Measurements from ENCODE around the gene PHF20.
A peak's percentile ranks its signal among the peaks of the same experiment; 100 is the strongest.
"Not testable (repeated sequence)": the region's sequence is repeated elsewhere in the genome, so short reads cannot be mapped to it uniquely, and the experiment has no call there.

The PHF20 gene

DNA sequence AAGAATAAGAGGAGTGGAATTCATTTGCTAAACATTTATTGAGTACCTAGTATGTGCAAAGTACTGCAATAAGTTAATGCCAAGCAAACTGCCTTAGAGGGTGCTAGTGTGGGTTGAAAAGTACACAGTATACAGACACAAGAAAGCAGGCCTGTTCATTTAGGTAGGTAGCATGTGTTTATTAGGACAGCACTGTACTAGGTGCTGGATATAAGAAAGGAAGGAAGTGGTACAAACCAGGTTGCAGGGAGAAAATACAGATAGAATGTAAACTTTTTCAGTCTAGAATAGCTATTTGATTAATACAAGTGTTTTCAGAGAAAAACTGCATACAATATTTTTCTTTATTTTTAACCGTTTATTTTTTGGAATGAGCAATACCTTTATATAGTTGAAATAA lies 68.1 kb downstream of the PHF20 start:
- DNase-seq (ENCODE audit: low read depth) = no peak

GRCh38 chr20:35840421-35840820 lies 68.6 kb downstream of the PHF20 start:
- no peak for DNase-seq (ENCODE audit: low read depth)

DNA sequence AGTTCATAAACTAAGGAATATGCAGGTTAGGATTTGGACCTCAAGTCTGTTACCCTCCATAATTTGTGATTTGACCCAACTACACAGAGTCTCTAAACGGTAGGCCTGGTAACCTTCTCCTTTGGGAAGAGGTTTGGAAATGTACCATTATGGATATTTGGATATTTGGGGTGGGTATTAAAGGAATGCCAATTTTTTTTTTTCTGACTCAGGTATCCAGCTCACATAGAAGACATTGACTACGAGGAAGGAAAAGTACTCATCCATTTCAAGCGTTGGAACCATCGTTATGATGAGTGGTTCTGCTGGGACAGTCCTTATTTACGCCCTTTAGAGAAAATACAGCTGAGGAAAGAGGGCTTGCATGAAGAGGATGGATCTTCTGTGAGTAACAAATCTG lies 70.5 kb downstream of the PHF20 start:
- DNase-seq (ENCODE audit: low read depth) = no peak

DNA sequence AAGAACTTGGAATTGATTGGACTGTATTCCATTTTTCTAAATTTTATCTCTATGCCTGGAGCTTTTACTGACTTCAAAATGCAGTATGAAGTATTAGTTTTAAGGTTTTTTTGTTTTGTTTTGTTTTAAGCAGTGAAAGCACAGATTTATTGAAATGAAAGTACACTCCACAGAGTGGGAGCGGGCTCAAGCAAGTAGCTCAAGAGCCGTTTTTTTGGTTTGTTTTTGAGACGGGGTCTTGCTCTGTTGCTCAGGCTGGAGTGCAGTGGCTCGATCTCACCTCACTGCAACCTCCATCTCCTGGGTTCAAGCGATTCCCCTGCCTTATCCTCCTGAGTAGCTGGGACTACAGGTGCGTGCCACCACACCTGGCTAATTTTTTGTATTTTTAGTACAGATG lies 72.1 kb downstream of the PHF20 start:
- not testable (repeated sequence) for DNase-seq (ENCODE audit: low read depth)

DNA sequence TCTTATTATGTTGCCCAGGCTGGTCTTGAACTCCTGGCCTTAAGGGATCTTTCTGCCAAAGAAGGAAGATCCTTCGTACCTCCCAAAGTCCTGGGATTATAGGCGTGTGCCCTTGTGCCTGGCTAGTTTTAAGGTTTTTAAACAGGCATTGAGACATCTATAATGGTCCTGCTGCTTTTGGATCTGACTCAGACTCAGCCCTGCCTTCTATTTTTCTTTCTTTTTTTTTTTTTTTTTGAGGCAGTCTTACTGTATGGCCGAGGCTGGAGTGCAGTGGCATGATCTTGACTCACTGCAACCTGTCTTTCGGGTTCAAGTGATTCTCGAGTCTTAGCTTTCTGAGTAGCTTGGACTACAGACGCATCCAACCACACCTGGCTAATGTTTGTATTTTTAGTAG lies 73.7 kb downstream of the PHF20 start:
- no peak for DNase-seq (ENCODE audit: low read depth)

DNA sequence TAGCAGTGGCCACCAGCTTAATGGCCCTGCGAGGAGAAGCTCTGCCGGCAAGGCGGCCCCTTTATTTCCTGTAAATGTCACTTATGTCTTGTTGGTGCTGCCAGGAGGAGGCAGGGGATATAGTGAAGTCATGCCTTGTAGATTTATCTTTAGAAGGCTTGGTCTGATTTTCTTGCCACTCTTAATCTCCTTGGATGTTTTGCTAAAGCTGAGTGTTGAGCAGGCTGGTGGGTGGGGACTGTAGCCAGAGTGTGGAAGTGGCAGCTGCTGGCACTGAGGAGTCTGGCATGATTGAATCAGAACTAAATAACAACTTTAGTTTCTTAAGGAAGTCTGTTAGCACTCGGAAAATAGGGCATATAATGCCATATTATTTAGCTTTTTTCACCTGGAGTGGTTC lies 77.9 kb downstream of the PHF20 start:
- no peak for DNase-seq (ENCODE audit: low read depth)

DNA sequence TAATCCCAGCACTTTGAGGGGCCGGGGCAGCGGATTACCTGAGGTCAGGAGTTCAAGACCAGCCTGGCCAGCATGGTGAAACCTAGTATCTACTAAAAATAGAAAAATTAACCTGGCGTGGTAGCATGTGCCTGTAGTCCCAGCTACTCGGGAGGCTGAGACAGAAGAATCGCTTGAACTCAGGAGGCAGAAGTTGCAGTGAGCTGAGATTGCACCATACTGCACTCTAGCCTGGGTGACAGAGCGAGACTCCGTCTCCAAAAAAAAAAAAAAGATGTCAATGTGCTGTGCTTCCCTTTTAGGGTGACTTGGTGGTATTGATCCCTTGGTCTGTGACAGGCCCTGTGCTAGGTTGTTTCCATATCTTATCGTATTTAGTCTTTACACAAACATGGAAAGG lies 79.8 kb downstream of the PHF20 start:
- DNase-seq (ENCODE audit: low read depth) = not testable (repeated sequence)

GRCh38 chr20:35854713-35855348 lies 83.0 kb downstream of the PHF20 start:
- no peak for DNase-seq (ENCODE audit: low read depth)

DNA sequence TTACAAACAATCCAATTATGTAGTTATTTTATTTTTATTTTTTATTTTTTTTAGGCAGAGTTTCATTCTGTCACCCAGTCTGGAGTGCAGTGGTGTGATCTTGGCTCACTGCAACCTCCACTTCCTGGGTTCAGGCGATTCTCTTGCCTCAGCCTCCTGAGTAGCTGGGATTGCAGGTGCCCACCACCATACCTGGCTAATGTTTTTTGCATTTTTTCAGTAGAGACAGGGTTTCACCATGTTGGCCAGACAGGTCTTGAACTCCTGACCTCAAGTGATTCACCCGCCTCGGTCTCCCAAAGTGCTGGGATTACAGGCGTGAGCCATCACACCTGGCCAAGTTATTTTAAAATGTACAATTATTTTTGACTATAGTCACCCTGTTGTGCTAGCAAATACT lies 83.8 kb downstream of the PHF20 start:
- not testable (repeated sequence) for DNase-seq (ENCODE audit: low read depth)

GRCh38 chr20:35856866-35857265 lies 85.1 kb downstream of the PHF20 start:
- DNase-seq (ENCODE audit: low read depth) = no peak

- DNase-seq (ENCODE audit: low read depth) = no peak
Observed at GRCh38 chr20:35866418-35867202, 94.8 kb downstream of the PHF20 start.

GRCh38 chr20:35870541-35871258 lies 98.9 kb downstream of the PHF20 start:
- no peak for DNase-seq (ENCODE audit: low read depth)

- DNase-seq (ENCODE audit: low read depth) = no peak
Observed at GRCh38 chr20:35871259-35871771, 99.5 kb downstream of the PHF20 start.

DNA sequence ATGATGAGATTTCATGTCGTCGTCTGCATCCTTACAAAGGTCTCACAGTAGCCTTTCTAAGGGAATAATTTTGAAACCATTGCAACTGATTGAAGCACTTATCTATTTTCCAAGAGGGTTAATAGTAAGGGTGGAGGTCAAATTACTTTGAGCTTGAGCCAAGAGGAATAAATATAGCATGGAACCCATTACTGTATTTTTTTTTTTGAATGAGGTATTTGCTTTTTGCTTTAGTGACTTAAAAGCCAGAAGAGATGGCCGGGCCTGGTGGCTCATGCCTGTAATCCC lies 104.2 kb downstream of the PHF20 start:
- DNase-seq (ENCODE audit: low read depth) = no peak

DNA sequence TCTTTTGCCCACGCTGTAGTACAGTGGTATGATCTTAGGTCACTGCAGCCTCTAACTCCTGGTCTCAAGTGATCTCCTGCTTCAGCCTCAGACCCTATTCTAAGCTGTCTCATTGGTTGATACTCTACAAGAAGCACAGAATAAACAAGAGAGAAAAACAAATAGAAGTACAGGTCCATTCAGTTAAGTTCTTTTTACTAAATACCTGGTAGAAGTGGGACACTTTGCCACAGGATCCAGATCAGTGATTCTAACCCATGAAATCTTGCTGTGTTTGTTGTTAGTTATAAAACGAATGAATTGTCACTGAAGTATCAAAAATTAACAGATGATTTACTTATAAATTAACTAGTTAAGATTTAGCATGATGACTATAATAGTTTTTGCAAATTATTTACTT lies 105.8 kb downstream of the PHF20 start:
- DNase-seq (ENCODE audit: low read depth) = no peak

DNA sequence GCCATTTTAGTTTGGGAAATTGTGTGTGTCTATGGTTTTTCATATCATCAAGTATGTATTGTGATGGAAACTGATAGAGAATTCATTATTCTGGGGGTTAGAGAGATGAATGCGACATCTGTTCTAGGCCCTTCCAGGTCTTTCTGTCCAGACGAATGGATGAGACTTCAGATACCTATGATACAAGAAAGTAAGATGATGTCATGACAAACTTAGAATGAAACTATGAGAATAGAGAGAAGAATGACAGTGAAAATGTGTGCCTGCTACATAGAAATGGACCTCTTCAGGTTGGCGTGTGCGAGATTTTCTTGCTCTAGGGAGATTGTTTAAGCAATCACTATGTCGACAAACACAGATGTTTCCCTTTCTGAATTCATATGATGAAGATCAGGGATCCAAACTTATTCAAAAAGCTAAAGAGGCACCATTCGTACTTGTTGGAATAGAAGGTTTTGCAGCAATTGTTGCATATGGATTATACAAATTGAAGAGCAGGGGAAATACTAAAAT lies 106.4 kb downstream of the PHF20 start:
- no peak for DNase-seq (ENCODE audit: low read depth)

DNA sequence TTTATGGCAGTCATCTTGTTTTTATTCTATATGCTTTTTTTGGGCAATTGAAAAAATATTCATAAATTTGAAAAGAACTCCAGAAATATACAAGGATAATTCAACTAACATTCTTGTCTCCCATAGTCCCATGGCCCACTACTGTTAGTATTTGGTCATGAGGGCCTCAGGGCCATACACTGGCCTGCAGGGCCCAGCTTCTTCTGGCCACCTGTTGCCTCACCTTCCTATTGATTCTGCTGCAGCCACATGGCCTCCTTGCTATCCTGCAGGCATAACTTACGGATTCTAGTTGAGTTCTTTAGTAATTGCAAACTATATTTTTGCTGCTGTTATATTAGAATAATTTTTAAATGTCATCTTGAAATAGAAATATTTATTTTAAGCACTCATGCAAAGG lies 109.9 kb downstream of the PHF20 start:
- DNase-seq (ENCODE audit: low read depth) = no peak

DNA sequence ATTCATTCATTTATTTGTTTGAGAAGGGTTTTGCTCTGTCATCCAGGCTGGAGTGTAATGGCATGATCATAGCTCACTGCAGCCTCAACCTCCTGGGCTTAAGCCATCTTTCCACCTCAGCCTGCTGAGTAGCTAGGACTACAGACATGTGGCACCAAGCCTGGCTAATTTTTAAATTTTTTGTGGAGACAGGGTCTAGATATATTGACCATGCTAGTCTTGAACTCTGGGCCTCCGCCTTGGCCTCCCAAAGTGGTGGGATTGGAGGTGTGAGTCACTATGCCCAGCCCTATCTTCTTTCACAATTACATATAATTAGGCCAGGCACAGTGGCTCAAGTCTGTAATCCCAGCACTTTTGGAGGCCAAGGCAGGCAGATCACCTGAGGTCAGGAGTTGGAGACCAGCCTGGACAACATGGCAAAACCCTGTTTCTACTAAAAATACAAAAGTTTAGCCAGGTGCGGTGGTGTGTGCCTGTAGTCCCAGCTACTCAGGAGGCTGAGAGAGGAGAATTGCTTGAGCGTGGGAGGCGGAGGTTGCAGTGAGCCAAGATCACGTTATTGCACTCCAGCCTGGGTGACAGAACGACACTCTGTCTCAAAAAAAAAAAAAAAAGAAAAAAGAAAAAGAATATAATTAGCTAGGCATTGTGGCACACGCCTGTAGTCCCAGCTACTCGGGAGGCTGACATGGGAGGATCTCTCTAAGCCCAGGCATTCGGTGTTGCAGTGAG lies 110.8 kb downstream of the PHF20 start:
- not testable (repeated sequence) for DNase-seq (ENCODE audit: low read depth)

- no peak for DNase-seq (ENCODE audit: low read depth)
Observed at GRCh38 chr20:35883336-35883777, 111.5 kb downstream of the PHF20 start.

DNA sequence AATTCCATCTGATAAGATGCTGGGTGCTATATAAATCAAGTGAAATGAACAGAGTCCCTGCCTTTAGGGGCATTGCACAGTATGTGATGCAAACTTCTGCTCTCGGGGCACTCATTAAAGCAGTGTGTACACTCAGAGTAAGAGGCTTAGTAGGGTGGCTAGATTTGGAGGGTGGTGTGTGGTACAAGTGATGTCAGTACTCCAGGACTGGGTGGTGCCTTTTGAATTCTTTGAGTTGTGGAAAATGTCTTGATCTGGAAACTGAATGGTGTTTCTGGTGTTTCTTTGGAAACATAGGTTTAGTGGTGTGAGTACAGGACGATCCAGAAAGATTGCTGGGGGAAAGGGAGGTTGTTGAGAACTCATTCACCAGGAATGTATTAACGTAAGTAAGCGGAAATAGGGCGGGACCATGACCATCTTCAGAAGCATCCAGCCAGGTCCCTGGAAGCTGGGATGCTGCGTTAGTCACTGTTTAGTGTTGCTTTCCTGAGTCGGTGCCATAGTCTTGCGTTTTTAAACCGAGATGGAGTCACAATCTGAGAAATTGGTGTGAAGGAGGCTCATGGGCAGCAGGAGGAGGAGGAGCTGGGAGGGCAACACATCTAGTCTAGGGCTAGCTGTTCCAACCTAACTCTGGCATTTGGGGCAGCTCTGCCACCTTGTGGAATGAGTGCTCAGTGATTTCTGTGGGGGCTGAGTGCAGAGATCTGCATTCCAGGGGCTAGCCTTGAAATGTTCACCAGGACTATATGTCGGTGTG lies 112.1 kb downstream of the PHF20 start:
- DNase-seq (ENCODE audit: low read depth) = peak; percentile 33

DNA sequence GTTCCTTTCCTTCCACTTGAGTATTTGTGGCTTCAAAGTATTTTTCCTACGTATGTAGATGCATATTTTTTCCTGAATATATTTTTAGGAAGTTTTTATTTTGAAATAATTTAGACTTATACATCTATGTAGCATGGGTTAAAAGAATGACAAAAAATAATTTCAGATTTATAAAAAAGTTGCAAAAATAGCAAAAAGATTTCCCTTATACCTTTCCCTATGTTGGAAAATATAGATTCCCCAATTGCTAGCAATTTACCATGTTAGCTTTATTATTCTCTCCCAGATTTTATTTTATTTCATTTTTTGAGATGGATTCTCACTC lies 112.7 kb downstream of the PHF20 start:
- no peak for DNase-seq (ENCODE audit: low read depth)

GRCh38 chr20:35885212-35885611 lies 113.4 kb downstream of the PHF20 start:
- no peak for DNase-seq (ENCODE audit: low read depth)

Measured in activated T-helper 1 cell treated with Interleukin-2 at 50 U/mL for 16 hours (primary cell).